Caco-2 (cell line): ENCODE measurements around the gene XPA. TPM values are rescaled to one million over a fixed set of nuclear protein-coding genes. Genes with fewer than 3 reads are reported as not detected.

Experiments used
- BruUV-seq: library from RNA; stranded (reverse); fragments of 400-500 nt; replicated peaks from 2 replicates; lab custom pipeline; 2021; lab: Mats Ljungman, UMichigan
- CTCF ChIA-PET: fragments of 300-600 bp; sonication (Branson Sonifier 250); formaldehyde crosslinking; loops from one replicate; lab custom pipeline; 2022; ENCODE audit warnings: antibody characterized with exemption; lab: Charles Lee
- POLR2A ChIA-PET: fragments of 300-600 bp; sonication (Branson Sonifier 250); formaldehyde crosslinking; loops from one replicate; lab custom pipeline; 2022; ENCODE audit warnings: antibody characterized with exemption; lab: Charles Lee
- DNase-seq, 2 experiments: peaks; one replicate each; pipeline versions ENCODE4 v3.0.0 to v3.0.0-alpha.2; 2020 to 2022
- H3K27me3 ChIP-seq: replicated peaks from 2 replicates; pipeline ENCODE4 v1.6.0; 2011; ENCODE audit warnings: low read length; ENCODE audit not compliant: control insufficient read depth, insufficient read depth
- H3K36me3 ChIP-seq: 2 replicates; pipeline ENCODE4 v1.5.1; 2011; ENCODE audit warnings: low read length; ENCODE audit not compliant: control insufficient read depth, insufficient read depth
- H3K4me1 ChIP-seq: fragments of 250-450 bp; sonication (Bioruptor Pico); 2 replicates; pipeline ENCODE4 v1.5.1; 2020; ENCODE audit warnings: mild to moderate bottlenecking
- H3K4me3 ChIP-seq: 2 replicates; pipeline ENCODE4 v1.5.1; 2011; ENCODE audit warnings: low read depth, mild to moderate bottlenecking, control low read depth, low read length
- H3K9me3 ChIP-seq: fragments of 250-450 bp; sonication (Bioruptor Pico); 2 replicates; pipeline ENCODE4 v1.5.1; 2020; ENCODE audit warnings: mild to moderate bottlenecking, moderate library complexity
- H3K27ac Mint-ChIP-seq: one replicate; pipeline ENCODE4 v1.8.0; 2022; ENCODE audit warnings: mixed read lengths; ENCODE audit not compliant: unreplicated experiment
- H3K27me3 Mint-ChIP-seq: one replicate; pipeline ENCODE4 v1.8.0; 2022; ENCODE audit warnings: mixed read lengths; ENCODE audit not compliant: insufficient read depth, unreplicated experiment
- H3K36me3 Mint-ChIP-seq: one replicate; pipeline ENCODE4 v1.8.0; 2022; ENCODE audit warnings: mild to moderate bottlenecking, mixed read lengths; ENCODE audit not compliant: insufficient read depth, unreplicated experiment
- H3K4me1 Mint-ChIP-seq: one replicate; pipeline ENCODE4 v1.8.0; 2022; ENCODE audit warnings: low read depth, mixed read lengths; ENCODE audit not compliant: unreplicated experiment
- H3K4me3 Mint-ChIP-seq: one replicate; pipeline ENCODE4 v1.8.0; 2022; ENCODE audit warnings: mild to moderate bottlenecking, moderate library complexity, mixed read lengths; ENCODE audit not compliant: unreplicated experiment
- H3K9me3 Mint-ChIP-seq: one replicate; pipeline ENCODE4 v1.8.0; 2022; ENCODE audit warnings: mixed read lengths; ENCODE audit not compliant: unreplicated experiment
- intact Hi-C: fragments of 100-400 bp; cut with micrococcal nuclease; formaldehyde crosslinking; loops from one replicate; pipeline ENCODE4 v1.10.0; 2022; ENCODE audit not compliant: unreplicated experiment
- total RNA-seq: library from RNA; stranded (reverse); gene quantifications from 2 replicates; pipeline ENCODE4 v1.2.3, GENCODE V29; 2022
- TF ChIP-seq, protein P1 (sequence below), 2 experiments: fragments of 200-600 bp in 1 of 2; IDR thresholded peaks; 1 replicate in 1 of 2; 2 replicates in 1 of 2; pipeline versions ENCODE4 v1.5.1 to v1.8.0; 2011 to 2022; ENCODE audit warnings: antibody characterized with exemption in 1 of 2, control low read depth in 1 of 2, inconsistent platforms in 1 of 2, low read depth in 1 of 2, low read length in 1 of 2, mild to moderate bottlenecking in 1 of 2, moderate library complexity in 1 of 2; ENCODE audit not compliant: insufficient read depth in 1 of 2, severe bottlenecking in 1 of 2, unreplicated experiment in 1 of 2

The XPA gene
- total RNA-seq, 1 experiment from 2014 or later, result 18.8 TPM

GRCh38 chr9:97658707-97659106 is 38.4 kb downstream of the XPA start:
- TF ChIP-seq, protein P1, sequence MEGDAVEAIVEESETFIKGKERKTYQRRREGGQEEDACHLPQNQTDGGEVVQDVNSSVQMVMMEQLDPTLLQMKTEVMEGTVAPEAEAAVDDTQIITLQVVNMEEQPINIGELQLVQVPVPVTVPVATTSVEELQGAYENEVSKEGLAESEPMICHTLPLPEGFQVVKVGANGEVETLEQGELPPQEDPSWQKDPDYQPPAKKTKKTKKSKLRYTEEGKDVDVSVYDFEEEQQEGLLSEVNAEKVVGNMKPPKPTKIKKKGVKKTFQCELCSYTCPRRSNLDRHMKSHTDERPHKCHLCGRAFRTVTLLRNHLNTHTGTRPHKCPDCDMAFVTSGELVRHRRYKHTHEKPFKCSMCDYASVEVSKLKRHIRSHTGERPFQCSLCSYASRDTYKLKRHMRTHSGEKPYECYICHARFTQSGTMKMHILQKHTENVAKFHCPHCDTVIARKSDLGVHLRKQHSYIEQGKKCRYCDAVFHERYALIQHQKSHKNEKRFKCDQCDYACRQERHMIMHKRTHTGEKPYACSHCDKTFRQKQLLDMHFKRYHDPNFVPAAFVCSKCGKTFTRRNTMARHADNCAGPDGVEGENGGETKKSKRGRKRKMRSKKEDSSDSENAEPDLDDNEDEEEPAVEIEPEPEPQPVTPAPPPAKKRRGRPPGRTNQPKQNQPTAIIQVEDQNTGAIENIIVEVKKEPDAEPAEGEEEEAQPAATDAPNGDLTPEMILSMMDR (IDR thresholded peaks at IDR 0.05; ENCODE audit: insufficient read depth in 1 of 2, low read depth in 1 of 2, low read length in 1 of 2, severe bottlenecking in 1 of 2, unreplicated experiment in 1 of 2), result no peak
- BruUV-seq, result no TSS peak
- Mint-ChIP-seq H3K4me3 (no peak overlapping the region), H3K27ac (no peak overlapping the region), H3K9me3 (no peaks in the 10 kb centered on the region), H3K27me3 (no peaks in the 10 kb centered on the region), H3K36me3 (peaks cover 93% of the 10 kb centered on the region), H3K4me1 (no peaks in the 10 kb centered on the region)
- CTCF ChIA-PET, result no interaction called here
- Histone ChIP-seq H3K4me1 (no peaks in the 10 kb centered on the region), H3K27me3 (no peaks in the 10 kb centered on the region), H3K9me3 (no peaks in the 10 kb centered on the region), H3K36me3 (peaks cover 2% of the 10 kb centered on the region), H3K4me3 (no peak overlapping the region)
- POLR2A ChIA-PET, result no interaction called here
- intact Hi-C loops, result no loop called here
- DNase-seq, result no peak

- H3K9me3 ChIP-seq, result no peaks in the 10 kb centered on the region
- no peak overlapping the region for H3K27ac Mint-ChIP-seq
- no peak for DNase-seq
- ChIA-PET POLR2A (no interaction called here), CTCF (no interaction called here)
- intact Hi-C loops, result no loop called here
- H3K27me3 Mint-ChIP-seq, result no peaks in the 10 kb centered on the region
- no peaks in the 10 kb centered on the region for H3K27me3 ChIP-seq
- no peaks in the 10 kb centered on the region for H3K9me3 Mint-ChIP-seq
- no peak overlapping the region for H3K4me3 Mint-ChIP-seq
- no TSS peak for BruUV-seq
- no peaks in the 10 kb centered on the region for H3K4me1 ChIP-seq
- no peaks in the 10 kb centered on the region for H3K36me3 ChIP-seq
- no peaks in the 10 kb centered on the region for H3K4me1 Mint-ChIP-seq
- TF ChIP-seq, protein P1 (IDR thresholded peaks at IDR 0.05; ENCODE audit: insufficient read depth in 1 of 2, low read depth in 1 of 2, low read length in 1 of 2, severe bottlenecking in 1 of 2, unreplicated experiment in 1 of 2), result no peak
- no peak overlapping the region for H3K4me3 ChIP-seq
- peaks cover 69% of the 10 kb centered on the region for H3K36me3 Mint-ChIP-seq
Measured at GRCh38 chr9:97651646-97652045, 45.5 kb downstream of the XPA start.

GRCh38 chr9:97647996-97648395 is 49.1 kb downstream of the XPA start:
- ChIA-PET CTCF (no interaction called here), POLR2A (no interaction called here)
- Mint-ChIP-seq H3K4me1 (no peaks in the 10 kb centered on the region), H3K4me3 (no peak overlapping the region), H3K9me3 (no peaks in the 10 kb centered on the region), H3K36me3 (peaks cover 51% of the 10 kb centered on the region), H3K27me3 (no peaks in the 10 kb centered on the region), H3K27ac (no peak overlapping the region)
- Histone ChIP-seq H3K4me1 (no peaks in the 10 kb centered on the region), H3K27me3 (no peaks in the 10 kb centered on the region), H3K4me3 (no peak overlapping the region), H3K9me3 (no peaks in the 10 kb centered on the region), H3K36me3 (no peaks in the 10 kb centered on the region)
- DNase-seq, result no peak
- intact Hi-C loops, result no loop called here
- BruUV-seq, result no TSS peak
- TF ChIP-seq, protein P1 (IDR thresholded peaks at IDR 0.05; ENCODE audit: insufficient read depth in 1 of 2, low read depth in 1 of 2, low read length in 1 of 2, severe bottlenecking in 1 of 2, unreplicated experiment in 1 of 2), result no peak
